Panc1 (cell line): ENCODE data around the gene RPL41.

Source experiments
- CTCF ChIP-seq: fragments of 450-650 bp; IDR thresholded peaks from 2 replicates; pipeline ENCODE4 v1.5.1; 2017; ENCODE audit warnings: mild to moderate bottlenecking
- POLR2AphosphoS5 ChIP-seq: IDR thresholded peaks from 2 replicates; pipeline ENCODE4 v1.6.1; 2012; ENCODE audit warnings: mild to moderate bottlenecking, low read depth, low read length, moderate library complexity

- TF ChIP-seq CTCF (no peak), POLR2AphosphoS5 (no peak)
Measured at GRCh38 chr12:56145217-56145616, 28.8 kb downstream of the RPL41 start.
